ENCODE measurements around the gene SETD6. TPM values are rescaled to one million over a fixed set of nuclear protein-coding genes. Genes with fewer than 3 reads are reported as not detected.

Gene SETD6
- total and polyA plus RNA-seq, 2 of the 13 experiments (the other 11 are each of a cell fraction or from before 2014, with no cell fraction given) = 24.0 to 25.7 TPM

- TF ChIP-seq GLMP (CRISPR knock-in tag; IDR thresholded peaks at IDR 0.05; ENCODE audit: borderline replicate concordance) (no peak), AKNA (CRISPR knock-in tag; IDR thresholded peaks at IDR 0.05; ENCODE audit: borderline replicate concordance) (no peak), ZNF143 (CRISPR knock-in tag; IDR thresholded peaks at IDR 0.05) (no peak), ZBTB21 (CRISPR knock-in tag; IDR thresholded peaks at IDR 0.05) (0 out of 2 replicates have a peak, but pooled peaks have one; percentile 17), CEBPZ (IDR thresholded peaks at IDR 0.05; ENCODE audit: low read length) (no peak), PBX2 (CRISPR knock-in tag; IDR thresholded peaks at IDR 0.05) (no peak), ZNF674 (CRISPR knock-in tag; IDR thresholded peaks at IDR 0.05; ENCODE audit: low read depth) (no peak), CHCHD3 (CRISPR knock-in tag; IDR thresholded peaks at IDR 0.05) (no peak), AGO2 (optimal IDR thresholded peaks at IDR 0.05; ENCODE audit: low read depth, low read length) (peak; percentile 30), ZNF800 (CRISPR knock-in tag; IDR thresholded peaks at IDR 0.05) (no peak), BRD4 (CRISPR knock-in tag; IDR thresholded peaks at IDR 0.05) (no peak), NFE2L2 (IDR thresholded peaks at IDR 0.05; ENCODE audit: low read length) (no peak), ZNF138 (CRISPR knock-in tag; IDR thresholded peaks at IDR 0.05; ENCODE audit: low read depth) (no peak), ZFP82 (CRISPR knock-in tag; IDR thresholded peaks at IDR 0.05; ENCODE audit: borderline replicate concordance) (no peak), MAF1 (CRISPR knock-in tag; IDR thresholded peaks at IDR 0.05; ENCODE audit: borderline replicate concordance) (no peak)
Measured at GRCh38 chr16:58501242-58502131, 13.8 kb upstream of the SETD6 start (continued).

Data from HepG2 (cell line).